GM19240 (cell line): ENCODE measurements around the gene ADGRV1.
"Not testable (repeated sequence)": the region's sequence is repeated elsewhere in the genome, so short reads cannot be mapped to it uniquely, and the experiment has no call there.

Source experiments
- DNase-seq: peaks from one replicate; pipeline ENCODE4 v3.0.0; 2011; ENCODE audit warnings: low spot score; ENCODE audit not compliant: insufficient read length

ADGRV1 gene

GRCh38 chr5:90593083-90593482 is 34.5 kb downstream of the ADGRV1 start:
- not testable (repeated sequence) for DNase-seq

- not testable (repeated sequence) for DNase-seq
Measured at GRCh38 chr5:90595766-90596165, 37.2 kb downstream of the ADGRV1 start.

DNA sequence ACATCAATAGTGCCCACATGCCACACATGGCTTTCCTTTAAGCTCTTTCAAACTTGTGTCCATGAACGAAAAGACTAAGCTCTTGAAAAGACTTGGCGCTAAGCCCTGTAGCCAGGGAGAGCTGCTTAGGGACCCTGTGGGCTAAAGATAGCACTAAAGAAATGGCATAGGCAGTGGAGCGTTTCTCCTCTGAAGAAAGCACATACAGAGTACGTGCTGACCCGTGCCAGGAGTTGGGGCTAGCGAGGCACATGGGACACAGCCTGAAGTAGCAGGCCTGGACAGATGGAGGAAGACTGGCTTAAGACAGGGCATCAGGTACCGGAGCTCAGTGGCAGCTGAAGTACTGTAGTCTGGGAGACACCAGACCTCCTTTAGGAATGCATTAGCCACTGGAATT is 39.7 kb downstream of the ADGRV1 start:
- DNase-seq: no peak

DNA sequence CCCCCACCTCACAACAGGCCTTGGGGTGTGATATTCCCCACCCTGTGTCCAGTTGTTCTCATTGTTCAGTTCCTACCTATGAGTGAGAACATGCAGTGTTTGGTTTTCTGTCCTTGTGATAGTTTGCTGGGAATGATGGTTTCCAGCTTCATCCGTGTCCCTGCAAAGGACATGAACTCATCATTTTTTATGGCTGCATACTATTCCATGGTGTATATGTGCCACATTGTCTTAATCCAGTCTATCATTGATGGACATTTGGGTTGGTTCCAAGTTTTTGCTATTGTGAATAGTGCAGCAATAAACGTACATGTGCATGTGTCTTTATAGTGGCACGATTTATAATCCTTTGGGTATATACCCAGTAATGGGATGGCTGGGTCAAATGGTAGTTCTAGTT is 41.7 kb downstream of the ADGRV1 start:
- not testable (repeated sequence) for DNase-seq

GRCh38 chr5:90601468-90601867 is 42.9 kb downstream of the ADGRV1 start:
- DNase-seq: no peak

DNA sequence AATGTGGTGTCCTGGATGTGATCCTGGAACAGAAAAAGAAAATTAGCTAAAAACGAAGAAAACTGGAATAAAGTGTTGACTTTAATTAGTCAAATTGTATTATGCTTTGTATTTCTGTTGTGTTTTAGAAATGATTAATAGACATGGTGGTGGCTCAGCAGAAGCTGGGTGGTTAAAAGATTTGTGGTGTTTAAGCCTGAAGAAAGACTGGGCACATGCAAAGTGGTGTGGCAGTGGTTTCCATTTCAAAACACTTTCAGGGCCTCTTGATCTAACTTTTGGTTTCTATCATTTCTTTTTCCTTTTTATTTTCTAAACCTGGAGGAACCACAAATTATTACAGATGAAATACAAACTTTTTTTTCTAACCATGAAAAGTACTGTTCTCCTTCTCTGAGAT is 44.1 kb downstream of the ADGRV1 start:
- DNase-seq: no peak

DNA sequence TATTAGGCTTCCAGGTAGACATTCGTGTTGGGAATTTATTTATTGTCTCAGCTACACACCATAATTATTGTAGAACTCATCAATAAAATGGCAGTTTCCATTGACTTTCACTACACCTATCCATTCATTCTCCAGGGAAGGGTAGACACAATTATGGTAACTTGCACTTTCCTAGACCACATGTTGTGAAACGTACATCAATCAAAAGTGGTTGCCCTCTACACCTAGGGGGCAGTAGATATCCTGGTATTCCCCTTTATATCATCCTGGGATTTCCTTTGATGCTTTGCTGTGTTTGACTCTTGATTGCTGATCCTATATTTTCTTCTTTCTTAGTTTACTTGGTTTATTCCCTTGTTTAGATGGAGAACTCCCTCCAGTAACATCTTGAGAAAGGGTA is 47.9 kb downstream of the ADGRV1 start:
- DNase-seq: no peak

GRCh38 chr5:90612919-90613318 is 54.3 kb downstream of the ADGRV1 start:
- no peak for DNase-seq

DNA sequence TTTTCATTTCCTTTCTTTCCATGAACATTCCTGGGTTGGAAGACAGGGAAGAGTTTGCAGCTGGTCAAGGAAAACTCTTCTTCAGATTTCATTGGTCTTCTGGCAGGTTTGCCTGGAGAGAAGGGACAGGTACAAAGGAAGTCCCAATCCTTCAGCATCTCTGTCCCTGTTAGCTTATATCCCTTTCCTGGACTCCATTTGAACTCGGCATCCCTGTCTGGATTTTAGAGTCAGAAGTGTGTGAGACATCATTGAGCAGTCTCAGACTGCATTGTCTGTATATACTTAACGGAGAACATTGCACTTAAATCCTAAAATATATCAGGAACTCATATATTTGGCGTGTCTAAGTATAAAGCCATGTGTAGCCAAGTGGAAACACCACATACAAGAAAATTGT is 54.9 kb downstream of the ADGRV1 start:
- no peak for DNase-seq

DNA sequence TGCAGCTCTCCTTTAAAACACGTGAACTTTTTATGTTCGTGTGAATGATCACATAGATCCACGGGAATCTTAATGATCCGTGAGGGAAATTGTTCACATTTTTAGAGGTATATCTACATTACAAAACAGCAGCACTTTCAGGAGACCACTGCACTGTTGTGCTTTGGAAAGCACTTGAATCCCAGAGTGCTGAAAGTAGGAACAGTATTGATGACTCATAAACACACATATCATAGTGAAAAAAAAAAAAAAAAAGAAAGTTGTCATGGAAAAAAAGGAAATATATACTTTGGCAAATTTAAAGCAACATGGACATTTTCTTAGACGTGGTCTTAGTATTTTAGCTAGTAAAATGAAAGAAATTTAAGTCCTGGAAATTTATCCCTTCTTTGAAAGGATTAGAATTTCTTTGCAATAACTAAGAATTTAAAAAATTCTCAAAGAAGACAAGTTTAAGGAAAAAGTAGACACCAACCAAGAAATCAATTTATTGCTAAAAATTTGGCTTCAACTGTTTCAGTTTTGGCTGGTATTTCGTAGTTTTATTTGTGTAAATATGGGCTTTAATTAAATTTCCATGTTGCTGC is 55.4 kb downstream of the ADGRV1 start:
- DNase-seq: no peak

- no peak for DNase-seq
Measured at GRCh38 chr5:90615355-90615754, 56.8 kb downstream of the ADGRV1 start.

DNA sequence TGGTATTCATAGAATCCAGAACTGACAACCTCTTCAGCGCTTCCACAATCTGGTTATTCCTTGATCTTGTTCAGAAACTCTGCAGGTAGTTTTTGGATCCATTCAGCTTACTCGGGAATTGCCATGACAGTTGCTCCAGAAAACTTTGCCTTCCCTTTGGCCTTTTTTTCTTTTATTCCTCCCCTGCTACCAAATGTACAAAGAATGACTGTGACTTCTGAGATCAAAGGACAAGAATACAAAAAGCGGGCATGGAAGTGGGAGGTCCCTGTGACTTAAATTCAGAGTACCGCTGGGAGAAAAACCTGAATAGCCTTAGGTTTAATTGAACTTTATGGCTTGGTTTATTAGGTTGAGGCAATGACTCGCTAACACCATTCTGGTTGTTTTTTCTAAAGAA is 59.5 kb downstream of the ADGRV1 start:
- no peak for DNase-seq

DNA sequence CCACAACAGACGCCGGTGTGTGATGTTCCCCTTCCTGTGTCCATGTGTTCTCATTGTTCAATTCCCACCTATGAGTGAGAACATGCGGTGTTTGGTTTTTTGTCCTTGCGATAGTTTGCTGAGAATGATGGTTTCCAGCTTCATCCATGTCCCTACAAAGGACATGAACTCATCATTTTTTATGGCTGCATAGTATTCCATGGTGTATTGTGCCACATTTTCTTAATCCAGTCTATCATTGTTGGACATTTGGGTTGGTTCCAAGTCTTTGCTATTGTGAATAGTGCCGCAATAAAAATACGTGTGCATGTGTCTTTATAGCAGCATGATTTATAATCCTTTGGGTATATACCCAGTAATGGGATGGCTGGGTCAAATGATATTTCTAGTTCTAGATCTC is 61.2 kb downstream of the ADGRV1 start:
- not testable (repeated sequence) for DNase-seq

GRCh38 chr5:90621848-90622247 is 63.3 kb downstream of the ADGRV1 start:
- no peak for DNase-seq

- DNase-seq: no peak
Measured at GRCh38 chr5:90626493-90626892, 67.9 kb downstream of the ADGRV1 start.

GRCh38 chr5:90628492-90628891 is 69.9 kb downstream of the ADGRV1 start:
- DNase-seq: no peak

DNA sequence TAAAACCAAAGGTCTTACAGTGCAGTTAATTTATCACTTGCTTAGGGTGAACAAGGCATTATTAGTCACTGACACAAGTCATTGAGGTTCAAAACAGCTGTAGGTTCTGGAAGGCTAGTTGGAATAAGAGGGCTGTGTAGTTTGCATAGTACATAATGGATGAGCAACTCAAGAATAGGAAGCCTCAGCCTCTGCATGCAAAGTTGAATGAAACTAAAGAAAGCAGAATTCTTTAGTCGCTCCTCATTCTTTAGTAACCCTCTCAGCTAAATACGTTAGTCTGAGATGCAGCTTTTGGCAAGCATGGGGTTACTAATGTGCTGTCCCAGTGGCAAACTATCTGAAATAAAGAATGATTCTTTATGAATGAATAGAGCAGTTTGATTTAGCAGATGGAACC is 74.2 kb downstream of the ADGRV1 start:
- DNase-seq: no peak

GRCh38 chr5:90636948-90637347 is 78.4 kb downstream of the ADGRV1 start:
- no peak for DNase-seq

DNA sequence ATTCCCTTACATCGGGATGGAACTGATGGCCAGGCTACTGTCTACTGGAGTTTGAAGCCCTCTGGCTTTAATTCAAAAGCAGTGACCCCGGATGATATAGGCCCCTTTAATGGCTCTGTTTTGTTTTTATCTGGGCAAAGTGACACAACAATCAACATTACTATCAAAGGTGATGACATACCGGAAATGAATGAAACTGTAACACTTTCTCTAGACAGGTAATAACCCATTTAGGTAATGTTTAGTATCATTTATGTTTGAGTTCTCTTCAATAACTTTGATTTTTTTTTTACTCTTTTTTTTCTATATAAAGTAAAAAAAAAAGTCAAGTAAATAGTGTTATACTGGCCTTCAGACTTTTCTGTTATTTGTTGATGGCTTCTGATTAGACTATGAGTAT is 79.1 kb downstream of the ADGRV1 start:
- no peak for DNase-seq

DNA sequence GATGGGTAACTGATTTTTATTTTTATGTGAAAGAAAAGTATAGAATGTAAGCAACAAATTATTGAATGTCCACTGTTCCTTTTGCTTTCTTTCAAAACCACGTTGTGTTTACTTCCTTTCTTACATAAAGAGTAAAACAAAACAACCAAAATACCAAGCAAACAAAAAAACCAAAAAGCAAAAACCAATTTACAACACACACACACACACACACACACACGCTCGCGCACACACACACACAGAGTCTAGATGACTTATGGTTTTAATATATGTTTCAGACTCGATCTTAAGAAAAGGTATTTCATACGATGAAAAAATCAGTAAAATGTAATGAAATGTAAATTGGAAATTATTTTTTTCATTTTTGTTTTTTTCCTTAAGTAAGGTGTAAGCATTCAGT is 80.3 kb downstream of the ADGRV1 start:
- no peak for DNase-seq

DNA sequence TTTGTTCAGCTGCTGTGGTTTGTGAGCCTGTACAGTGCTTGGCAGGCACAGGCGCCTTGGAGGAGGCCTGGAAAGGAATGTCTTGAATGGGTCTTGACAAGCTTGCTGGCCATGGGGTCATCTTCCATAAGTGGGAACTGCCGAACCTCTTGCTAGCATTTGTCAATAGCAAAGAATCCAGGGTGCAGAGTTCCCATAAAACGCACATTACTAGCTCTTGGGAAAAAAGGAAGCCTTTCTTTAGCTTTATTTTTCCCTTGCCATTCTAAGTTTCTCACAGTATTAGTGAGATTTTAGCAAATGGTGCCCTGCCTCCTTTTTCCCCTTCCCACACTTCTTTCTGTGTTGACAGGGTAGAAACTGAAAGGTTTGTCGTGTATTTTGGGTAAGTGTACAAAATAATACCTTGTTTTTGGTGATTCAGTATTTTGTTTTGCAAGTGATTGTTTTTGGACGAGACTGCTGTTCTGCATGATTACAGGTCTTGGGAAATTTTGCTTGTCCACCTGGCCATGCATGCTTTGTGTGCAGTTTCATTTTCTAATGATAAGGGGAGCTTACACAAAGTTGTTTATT is 82.0 kb downstream of the ADGRV1 start:
- no peak for DNase-seq

- no peak for DNase-seq
Measured at GRCh38 chr5:90641528-90641927, 82.9 kb downstream of the ADGRV1 start.

- DNase-seq: no peak
Measured at GRCh38 chr5:90642706-90643229, 84.2 kb downstream of the ADGRV1 start.
